ENCODE data around the gene MARK1.

Gene MARK1

GRCh38 chr1:220687809-220688208, 159.9 kb downstream of the MARK1 start:
- DNase-seq (ENCODE audit: low read depth in 3 of 3, low spot score in 1 of 3) = no peak

GRCh38 chr1:220689666-220690065, 161.7 kb downstream of the MARK1 start:
- no peak for DNase-seq (ENCODE audit: low read depth in 3 of 3, low spot score in 1 of 3)

- peak; percentile 8 to 74 (median 48) for DNase-seq (ENCODE audit: low read depth in 3 of 3, low spot score in 1 of 3)
Measured at GRCh38 chr1:220690140-220691052, 162.5 kb downstream of the MARK1 start, which contains the start of gene C1orf115. TSS of gene C1orf115 (plus strand) at chr1:220690363. CDS start at chr1:220690403, 40 bp downstream.

GRCh38 chr1:220691053-220691684, 163.2 kb downstream of the MARK1 start:
- DNase-seq (ENCODE audit: low read depth in 3 of 3, low spot score in 1 of 3) = no peak

- no peak for DNase-seq (ENCODE audit: low read depth in 3 of 3, low spot score in 1 of 3)
Measured at GRCh38 chr1:220692436-220693228, 164.7 kb downstream of the MARK1 start.

GRCh38 chr1:220694866-220695382, 167.0 kb downstream of the MARK1 start:
- no peak for DNase-seq (ENCODE audit: low read depth in 3 of 3, low spot score in 1 of 3)

GRCh38 chr1:220695426-220695825, 167.5 kb downstream of the MARK1 start:
- DNase-seq (ENCODE audit: low read depth in 3 of 3, low spot score in 1 of 3) = no peak

GRCh38 chr1:220696226-220696862, 168.4 kb downstream of the MARK1 start:
- DNase-seq (ENCODE audit: low read depth in 3 of 3, low spot score in 1 of 3) = no peak

GRCh38 chr1:220696863-220697231, 168.9 kb downstream of the MARK1 start:
- DNase-seq (ENCODE audit: low read depth in 3 of 3, low spot score in 1 of 3) = no peak

- no peak for DNase-seq (ENCODE audit: low read depth in 3 of 3, low spot score in 1 of 3)
Measured at GRCh38 chr1:220697326-220697725, 169.4 kb downstream of the MARK1 start.

- no peak for DNase-seq (ENCODE audit: low read depth in 3 of 3, low spot score in 1 of 3)
Measured at GRCh38 chr1:220698607-220699016, 170.7 kb downstream of the MARK1 start.

- DNase-seq (ENCODE audit: low read depth in 3 of 3, low spot score in 1 of 3) = no peak
Measured at GRCh38 chr1:220699044-220699443, 171.1 kb downstream of the MARK1 start.

- no peak for DNase-seq (ENCODE audit: low read depth in 3 of 3, low spot score in 1 of 3)
Measured at GRCh38 chr1:220700556-220701179, 172.7 kb downstream of the MARK1 start.

- no peak for DNase-seq (ENCODE audit: low read depth in 3 of 3, low spot score in 1 of 3)
Measured at GRCh38 chr1:220701974-220702373, 174.0 kb downstream of the MARK1 start.

- DNase-seq (ENCODE audit: low read depth in 3 of 3, low spot score in 1 of 3) = no peak
Measured at GRCh38 chr1:220702733-220703270, 174.9 kb downstream of the MARK1 start.

- DNase-seq (ENCODE audit: low read depth in 3 of 3, low spot score in 1 of 3) = no peak
Measured at GRCh38 chr1:220703305-220703704, 175.4 kb downstream of the MARK1 start.

GRCh38 chr1:220705782-220706181, 177.8 kb downstream of the MARK1 start:
- DNase-seq (ENCODE audit: low read depth in 3 of 3, low spot score in 1 of 3) = no peak

- no peak for DNase-seq (ENCODE audit: low read depth in 3 of 3, low spot score in 1 of 3)
Measured at GRCh38 chr1:220706480-220706879, 178.5 kb downstream of the MARK1 start.

- no peak for DNase-seq (ENCODE audit: low read depth in 3 of 3, low spot score in 1 of 3)
Measured at GRCh38 chr1:220707160-220707559, 179.2 kb downstream of the MARK1 start.

GRCh38 chr1:220708244-220708643, 180.3 kb downstream of the MARK1 start:
- DNase-seq (ENCODE audit: low read depth in 3 of 3, low spot score in 1 of 3) = no peak

Data from stimulated activated CD4-positive, alpha-beta T cell treated with anti-CD3 and anti-CD28 coated beads, TNF-alpha, amount 100 ng/mL, for 1 hour (primary cell).